Pulmonary artery endothelial cell (primary cell): ENCODE results near the gene DLD. TPM values are rescaled to one million over a fixed set of nuclear protein-coding genes. Genes with fewer than 3 reads are reported as not detected.
A peak's percentile ranks its signal among the peaks of the same experiment; 100 is the strongest.
"Not testable (repeated sequence)": the region's sequence is repeated elsewhere in the genome, so short reads cannot be mapped to it uniquely, and the experiment has no call there.

ENCODE experiments used
- DNase-seq: peaks from one replicate; pipeline ENCODE4 v3.0.0-alpha.2; 2011; ENCODE audit warnings: low read depth, low spot score
- total RNA-seq: library from RNA; depleted of rRNA; stranded (reverse); fragments of >200 nt; gene quantifications from 2 replicates; pipeline ENCODE4 v1.2.3, GENCODE V29; 2014

The DLD gene
- total RNA-seq, 1 donor from 2014 or later: 61.3 TPM

GRCh38 chr7:107944411-107945169 lies 53.6 kb downstream of the DLD start:
- DNase-seq: no peak

DNA sequence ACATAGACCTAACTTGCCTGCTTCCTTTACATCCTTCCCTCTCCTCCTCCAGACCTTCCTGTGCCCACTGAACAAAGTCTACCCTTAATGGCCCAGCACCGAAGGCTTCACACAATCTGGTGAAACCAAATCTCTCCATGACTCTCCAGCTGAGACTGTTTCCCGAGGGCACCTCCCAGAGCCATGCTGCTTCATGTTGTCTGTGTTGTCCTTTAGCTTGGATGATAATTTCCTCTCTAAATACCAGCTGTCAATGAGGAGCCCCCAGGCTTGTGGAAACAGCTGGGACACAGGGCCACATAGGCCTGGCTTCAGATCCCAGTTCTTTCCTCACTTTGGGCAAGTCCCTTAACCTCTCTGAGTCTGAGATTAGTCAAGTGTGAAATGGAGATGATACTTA lies 54.3 kb downstream of the DLD start:
- DNase-seq: no peak

GRCh38 chr7:107946451-107946850 lies 55.5 kb downstream of the DLD start:
- no peak for DNase-seq

DNA sequence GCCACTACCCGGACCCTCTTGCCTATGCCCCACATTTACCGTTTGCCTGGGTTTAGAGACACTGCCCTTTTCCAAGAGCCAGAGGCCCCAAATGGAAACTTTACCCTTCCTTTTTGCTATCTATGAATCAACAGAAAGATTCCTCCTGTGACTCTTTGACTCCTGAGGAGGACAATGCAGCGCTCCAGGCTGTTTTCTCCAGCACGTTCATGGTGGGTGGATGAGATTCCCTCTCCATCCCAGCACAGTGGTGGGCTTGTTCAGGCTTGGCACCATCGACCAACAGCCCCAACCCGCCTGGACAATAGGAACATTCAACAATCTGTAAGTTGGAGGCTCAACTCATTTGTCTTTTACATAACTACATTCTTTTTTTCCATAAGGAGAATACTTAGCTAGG lies 55.9 kb downstream of the DLD start:
- DNase-seq: no peak

DNA sequence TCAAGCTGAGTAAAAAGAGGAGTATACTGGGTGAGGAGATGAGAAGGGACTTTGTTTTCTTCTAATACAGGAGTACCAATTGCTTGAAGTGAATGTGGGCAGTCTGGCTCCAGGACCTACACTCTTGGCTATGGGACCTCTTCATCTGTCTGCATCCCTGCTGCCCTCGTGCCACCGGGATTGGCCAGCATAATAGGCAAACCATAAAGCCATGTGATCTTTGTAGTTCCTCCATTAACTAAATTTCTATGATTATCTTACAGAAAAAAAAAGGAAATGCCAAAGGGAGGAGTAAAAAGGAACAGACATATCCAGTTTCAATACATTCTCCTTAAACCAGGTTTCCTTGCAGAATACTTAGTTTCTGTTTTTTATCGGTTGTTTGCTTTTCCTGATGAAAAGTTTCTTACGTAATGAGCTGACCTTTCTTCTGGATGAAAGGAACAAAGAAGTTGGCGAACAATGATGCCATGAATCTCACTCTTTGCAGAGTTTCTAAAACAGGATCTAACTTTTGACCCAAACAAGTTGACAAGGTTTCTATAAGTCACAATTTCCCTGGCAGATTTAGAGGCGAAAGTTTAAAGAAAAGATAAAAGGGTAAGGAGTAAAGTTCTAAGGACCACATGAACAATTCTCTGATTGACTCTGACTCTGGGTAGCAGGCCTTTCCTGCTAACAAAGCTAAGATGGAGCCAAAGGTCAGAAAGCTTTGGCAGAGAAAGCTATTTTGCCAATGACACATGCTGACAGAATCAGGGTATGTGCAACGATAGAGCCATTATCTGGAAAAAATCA lies 57.9 kb downstream of the DLD start:
- peak; percentile 91 for DNase-seq

DNA sequence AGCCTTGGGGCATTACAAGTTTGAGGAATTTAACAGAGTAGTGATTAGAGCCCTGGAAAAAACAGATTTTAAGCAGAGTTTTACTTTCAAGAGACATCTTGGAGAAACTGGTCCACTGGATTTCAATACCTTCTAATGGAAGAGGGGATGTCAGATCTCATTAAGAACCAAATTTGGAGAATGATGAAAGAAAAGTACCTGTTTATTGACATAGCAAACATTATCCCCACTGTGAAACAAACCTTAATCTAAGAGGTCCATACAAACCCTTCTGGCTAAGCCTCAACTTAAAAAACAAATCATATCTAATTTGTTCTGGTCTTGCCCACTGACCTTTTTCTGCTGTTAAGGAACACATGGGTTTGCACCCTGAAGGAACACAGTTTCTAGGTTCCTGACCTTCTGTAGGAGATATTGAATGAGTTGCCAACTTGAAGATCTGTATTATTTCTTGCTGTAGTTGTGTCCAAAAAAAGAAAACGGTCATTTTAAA lies 58.5 kb downstream of the DLD start:
- no peak for DNase-seq

GRCh38 chr7:107951172-107951787 lies 60.3 kb downstream of the DLD start:
- no peak for DNase-seq

DNA sequence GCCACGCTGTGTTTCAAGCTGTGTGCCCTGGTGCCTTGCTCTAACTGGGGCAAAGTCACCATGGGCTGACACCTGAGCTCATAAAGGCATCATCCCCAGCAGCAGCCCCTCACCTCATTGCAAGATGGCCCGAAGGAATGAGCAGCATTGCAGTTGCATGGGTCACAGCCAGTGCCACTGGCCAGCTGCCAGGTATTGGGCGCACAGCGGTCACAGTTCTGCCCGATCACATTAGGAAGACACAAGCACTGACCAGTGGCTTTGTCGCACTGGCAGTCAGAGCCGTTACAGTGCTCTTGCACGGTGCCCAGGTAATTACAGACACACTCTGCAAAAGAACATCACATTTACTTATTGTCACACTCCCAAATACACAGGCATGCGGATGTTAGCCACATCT lies 60.9 kb downstream of the DLD start:
- DNase-seq: no peak

DNA sequence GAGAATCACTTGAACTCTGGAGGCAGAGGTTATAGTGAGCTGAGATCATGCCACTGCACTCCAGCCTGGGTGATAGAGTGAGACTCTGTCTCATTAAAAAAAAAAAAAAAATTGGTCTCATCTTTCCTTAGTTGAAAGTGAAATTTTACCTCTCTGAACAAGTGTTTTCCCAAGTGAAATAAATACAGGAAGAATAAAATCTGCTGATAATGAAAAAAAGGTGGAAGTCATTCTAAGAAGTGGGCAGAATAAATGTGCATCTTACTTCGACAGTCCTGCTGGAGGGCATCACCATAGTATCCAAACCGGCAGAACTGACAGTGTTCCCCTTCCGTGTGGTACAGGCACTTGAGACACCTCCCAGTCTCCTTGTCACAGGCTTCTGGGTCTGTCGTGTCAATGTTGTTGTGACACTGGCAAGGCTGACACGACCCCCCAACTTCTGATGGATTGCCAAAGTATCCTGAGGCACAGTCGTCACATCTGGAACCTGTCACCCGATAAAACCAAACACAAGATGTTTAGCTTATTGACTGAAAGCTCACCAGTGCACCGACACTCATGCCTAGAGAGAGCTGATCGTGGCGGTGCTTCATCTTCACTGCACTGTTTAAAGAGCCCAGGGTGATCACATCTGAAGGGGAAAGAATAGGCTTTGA lies 62.4 kb downstream of the DLD start:
- no peak for DNase-seq

GRCh38 chr7:107953924-107954303 lies 62.9 kb downstream of the DLD start:
- DNase-seq: no peak

GRCh38 chr7:107955394-107955793 lies 64.4 kb downstream of the DLD start:
- no peak for DNase-seq

DNA sequence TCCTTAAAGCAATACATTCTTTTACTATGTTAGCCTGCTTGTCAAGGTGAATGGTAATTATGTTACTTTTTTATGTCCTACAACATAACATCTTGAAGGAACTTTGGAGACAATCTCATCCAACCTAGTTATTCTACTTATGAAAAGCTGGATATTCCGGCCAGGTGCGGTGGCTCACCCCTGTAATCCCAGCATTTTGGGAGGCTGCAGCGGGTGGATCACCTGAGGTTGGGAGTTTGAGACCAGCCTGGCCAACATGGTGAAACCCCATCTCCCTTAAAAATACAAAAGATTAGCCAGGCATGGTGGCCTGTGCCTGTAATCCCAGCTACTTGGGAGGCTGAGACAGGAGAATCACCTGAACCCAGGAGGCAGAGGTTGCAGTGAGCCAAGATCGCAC lies 66.0 kb downstream of the DLD start:
- not testable (repeated sequence) for DNase-seq

DNA sequence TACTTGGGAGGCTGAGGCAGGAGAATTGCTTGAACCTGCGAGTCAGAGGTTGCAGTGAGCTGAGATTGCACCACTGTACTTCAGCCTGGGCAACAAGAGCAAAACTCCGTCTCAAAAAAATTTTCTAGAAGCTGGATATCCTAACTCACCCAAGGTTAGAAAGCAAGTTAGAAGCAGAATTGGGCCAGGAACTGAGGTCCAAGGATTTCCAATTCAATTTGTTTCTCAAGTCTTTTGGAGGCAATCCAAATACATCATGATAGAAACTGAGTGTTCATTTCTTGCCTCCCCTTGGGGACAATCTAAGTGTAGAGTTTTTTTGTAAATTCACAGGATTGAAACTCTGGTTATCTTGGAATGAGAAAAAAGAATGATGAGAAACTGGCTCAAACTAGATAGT lies 66.5 kb downstream of the DLD start:
- DNase-seq: no peak

DNA sequence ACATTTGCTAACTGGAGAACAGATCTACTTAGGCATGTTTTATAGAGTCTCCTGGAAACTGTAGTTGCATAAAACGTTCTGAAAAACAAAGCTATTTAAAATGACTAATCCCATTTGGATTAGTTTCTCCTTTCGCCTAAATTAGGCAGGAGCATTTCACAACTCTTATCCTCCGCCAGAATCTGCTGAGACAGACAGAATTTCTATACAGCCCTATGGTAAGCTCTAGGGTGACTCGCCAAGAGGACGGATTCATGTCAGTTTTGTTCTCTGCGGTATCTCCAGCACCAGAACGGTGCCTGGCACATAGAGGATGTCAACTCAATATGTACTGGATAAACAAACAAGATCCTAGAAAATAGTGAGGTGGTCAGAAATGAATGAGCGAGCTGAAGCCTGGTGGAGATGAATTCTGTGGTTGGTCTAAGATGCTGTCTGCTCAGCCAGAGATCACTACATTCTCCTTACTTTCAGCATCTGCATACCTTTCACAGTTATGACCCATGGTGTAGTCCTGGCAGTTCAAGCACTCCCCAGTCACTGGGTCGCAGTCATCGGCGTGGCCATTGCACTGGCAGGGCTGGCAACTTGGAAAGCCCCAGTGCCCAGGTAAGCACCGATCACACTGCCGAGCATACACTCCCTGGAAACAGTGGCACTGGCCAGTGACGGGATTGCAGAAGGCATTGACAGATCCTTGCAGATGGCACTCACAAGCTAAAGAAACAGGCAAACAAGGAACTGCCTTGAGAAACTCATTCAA lies 68.0 kb downstream of the DLD start:
- DNase-seq: no peak

DNA sequence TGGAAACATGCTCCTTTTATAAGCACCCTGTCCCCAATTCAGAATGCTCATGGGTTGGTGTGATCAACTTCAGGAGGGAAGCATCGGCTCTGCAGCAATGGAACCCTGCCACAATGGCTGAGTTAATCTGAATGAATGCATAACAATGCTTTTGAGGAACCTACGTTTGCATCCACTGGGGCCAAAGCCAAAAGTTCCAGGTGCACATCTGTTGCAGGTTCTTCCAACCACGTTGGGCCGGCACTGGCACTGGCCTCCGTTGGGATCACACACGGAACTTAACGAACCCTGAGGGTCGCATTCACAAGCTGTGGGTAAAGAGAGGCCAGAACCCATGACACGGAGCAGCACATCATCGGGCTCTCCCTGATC lies 68.5 kb downstream of the DLD start:
- no peak for DNase-seq

- no peak for DNase-seq
These were observed 69.3 kb downstream of the DLD start for GRCh38 chr7:107960272-107960671.

GRCh38 chr7:107961405-107961804 lies 70.4 kb downstream of the DLD start:
- no peak for DNase-seq

DNA sequence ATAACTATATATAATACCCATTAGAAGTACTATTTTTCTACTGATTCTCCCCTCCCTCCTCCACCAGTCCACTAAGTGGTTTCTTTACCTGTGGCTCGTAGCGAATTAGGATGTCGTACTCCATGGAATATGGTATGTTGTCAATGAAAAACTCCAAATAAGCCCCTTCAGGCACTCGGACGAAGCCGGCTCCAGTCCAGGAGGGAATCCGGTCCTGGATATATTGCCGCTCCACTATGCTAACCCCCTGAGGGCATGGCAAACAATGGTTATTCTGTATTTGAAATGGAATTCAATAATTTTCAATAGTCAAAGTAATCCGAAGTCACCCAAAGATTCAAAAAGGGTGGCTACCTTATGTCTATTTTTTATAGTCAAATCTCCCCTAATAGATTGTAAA lies 71.8 kb downstream of the DLD start:
- DNase-seq: no peak

- no peak for DNase-seq
These were observed 73.5 kb downstream of the DLD start for GRCh38 chr7:107964510-107964909.

DNA sequence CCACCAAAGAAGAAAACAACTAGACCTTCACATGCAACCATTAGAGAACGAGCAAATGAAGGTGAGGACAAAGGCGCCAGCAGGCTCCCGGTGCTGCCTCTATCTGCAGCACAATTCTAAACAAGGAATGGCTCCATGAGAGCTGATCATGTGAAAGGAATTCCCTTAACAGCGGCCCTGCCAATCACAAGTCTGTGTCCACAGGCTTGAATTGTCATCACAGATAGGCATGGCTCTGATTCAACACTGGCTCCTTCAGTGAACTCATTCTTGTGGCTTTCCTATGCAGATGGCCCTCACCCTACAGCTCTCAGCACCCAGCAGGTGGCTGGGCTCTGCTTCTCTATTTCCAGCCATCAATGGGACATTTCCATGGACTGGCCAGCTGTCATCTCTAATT lies 75.7 kb downstream of the DLD start:
- DNase-seq: no peak

DNA sequence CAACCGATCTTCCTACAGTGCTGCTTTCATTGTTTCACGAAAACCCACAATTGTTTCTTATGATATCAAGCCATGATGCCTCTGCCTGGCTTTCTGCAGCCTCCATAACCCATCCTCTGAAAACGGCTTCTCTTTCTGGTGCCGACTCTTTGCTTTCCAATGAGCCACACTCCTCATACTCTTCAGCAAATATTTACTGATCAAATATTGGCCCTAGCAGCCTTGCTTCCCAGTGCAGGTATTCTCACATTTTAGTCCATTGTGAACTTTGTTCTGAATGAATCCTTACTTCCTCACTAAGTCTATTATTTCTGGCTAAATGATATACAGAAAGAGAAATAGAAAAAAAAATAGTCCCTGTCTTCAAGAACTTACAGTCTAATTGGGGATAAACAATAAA lies 76.4 kb downstream of the DLD start:
- no peak for DNase-seq
